Endodermal cell (in vitro differentiated cells): ENCODE data around the gene LRGUK. TPM values are rescaled to one million over a fixed set of nuclear protein-coding genes. Genes with fewer than 3 reads are reported as not detected.

Experiments used
- DNase-seq: peaks from one replicate; pipeline ENCODE4 v3.0.0-alpha.2; 2017
- H3K27ac ChIP-seq: 2 replicates; pipeline ENCODE4 v1.5.1; 2013; ENCODE audit warnings: mild to moderate bottlenecking, low read depth, low read length, moderate library complexity
- H3K27me3 ChIP-seq: 2 replicates; pipeline ENCODE4 v1.6.1; 2013; ENCODE audit warnings: mild to moderate bottlenecking, low read length, moderate library complexity; ENCODE audit not compliant: insufficient read depth, control insufficient read depth, poor library complexity, severe bottlenecking
- H3K36me3 ChIP-seq: 2 replicates; pipeline ENCODE4 v1.7.0; 2013; ENCODE audit warnings: mild to moderate bottlenecking, low read length, moderate library complexity; ENCODE audit not compliant: control insufficient read depth, insufficient read depth
- H3K4me1 ChIP-seq: one replicate; pipeline ENCODE4 v1.7.0; 2013; ENCODE audit warnings: low read length; ENCODE audit not compliant: control insufficient read depth, insufficient read depth
- H3K4me3 ChIP-seq: 2 replicates; pipeline ENCODE4 v1.5.1; 2013; ENCODE audit warnings: mild to moderate bottlenecking, low read length, moderate library complexity
- H3K9ac ChIP-seq: 2 replicates; pipeline ENCODE4 v1.6.1; 2013; ENCODE audit warnings: mild to moderate bottlenecking, low read length, moderate library complexity; ENCODE audit not compliant: poor library complexity, severe bottlenecking; ENCODE audit errors: extremely low read depth
- H3K9me3 ChIP-seq: 2 replicates; pipeline ENCODE4 v1.6.1; 2013; ENCODE audit warnings: mild to moderate bottlenecking, low read length, moderate library complexity; ENCODE audit not compliant: control insufficient read depth
- H3K27ac Mint-ChIP-seq: 2 replicates; pipeline ENCODE4 v1.8.0; 2020; ENCODE audit warnings: mixed read lengths
- H3K27me3 Mint-ChIP-seq: 2 replicates; pipeline ENCODE4 v1.8.0; 2021; ENCODE audit warnings: mild to moderate bottlenecking, mixed read lengths; ENCODE audit not compliant: insufficient read depth
- H3K36me3 Mint-ChIP-seq: 2 replicates; pipeline ENCODE4 v1.8.0; 2020; ENCODE audit warnings: low read depth, mixed read lengths
- H3K4me1 Mint-ChIP-seq: 2 replicates; pipeline ENCODE4 v1.8.0; 2020; ENCODE audit warnings: mixed read lengths
- H3K4me3 Mint-ChIP-seq: 2 replicates; pipeline ENCODE4 v1.8.0; 2020; ENCODE audit warnings: mild to moderate bottlenecking, moderate library complexity, mixed read lengths
- H3K9me3 Mint-ChIP-seq: 2 replicates; pipeline ENCODE4 v1.8.0; 2020; ENCODE audit warnings: mild to moderate bottlenecking, mixed read lengths
- CTCF ChIP-seq: fragments of 200-600 bp; sonication (generic); conservative IDR thresholded peaks from 2 replicates; pipeline ENCODE4 v1.5.0; 2021; ENCODE audit warnings: antibody characterized with exemption, mild to moderate bottlenecking
- whole genome bisulfite sequencing, 2 experiments: methylation state at CpG; one replicate each; pipeline versions ENCODE4 v1.1.5 to v1.1.7; 2013; ENCODE audit warnings: missing lambda C conversion rate in 2 of 2, mixed read lengths in 1 of 2; ENCODE audit not compliant: insufficient coverage in 1 of 2, insufficient read length in 1 of 2; 5-methylcytosine and 5-hydroxymethylcytosine counted together
- total RNA-seq, 2 donors: library from RNA; stranded (reverse); fragmentation: NEBNext Ultra II Directional in 1 of 2; extraction: Animal tissue kit (Norgen Biotek cat#: 25700) in 1 of 2; gene quantifications; 2 replicates in 1 of 2; 3 replicates in 1 of 2; pipeline ENCODE4 v1.2.1, GENCODE V29; 2021

The LRGUK gene
- total RNA-seq, 2 donors from 2014 or later: 0.89 to 1.3 TPM

GRCh38 chr7:134167841-134168240 is 40.7 kb downstream of the LRGUK start:
- no peak overlapping the region for H3K27ac Mint-ChIP-seq
- no peaks in the 10 kb centered on the region for H3K36me3 Mint-ChIP-seq
- H3K9me3 ChIP-seq: no peaks in the 10 kb centered on the region
- H3K27me3 ChIP-seq: no peaks in the 10 kb centered on the region
- H3K4me3 Mint-ChIP-seq: no peak overlapping the region
- 80 to 83% methylated on average over 1 of the region's 1 CpG for WGBS, 2 experiments
- no peaks in the 10 kb centered on the region for H3K4me1 Mint-ChIP-seq
- H3K27me3 Mint-ChIP-seq: no peaks in the 10 kb centered on the region
- no peak overlapping the region for H3K27ac ChIP-seq
- H3K4me1 ChIP-seq: no peaks in the 10 kb centered on the region
- no peaks in the 10 kb centered on the region for H3K9me3 Mint-ChIP-seq
- DNase-seq: no peak
- H3K9ac ChIP-seq: no peak overlapping the region
- no peak for TF ChIP-seq CTCF
- no peaks in the 10 kb centered on the region for H3K36me3 ChIP-seq
- H3K4me3 ChIP-seq: no peak overlapping the region

GRCh38 chr7:134174795-134175261 is 47.7 kb downstream of the LRGUK start:
- Histone ChIP-seq H3K4me3 (no peak overlapping the region), H3K27me3 (no peaks in the 10 kb centered on the region), H3K9ac (no peak overlapping the region), H3K27ac (no peak overlapping the region), H3K9me3 (no peaks in the 10 kb centered on the region), H3K4me1 (no peaks in the 10 kb centered on the region), H3K36me3 (no peaks in the 10 kb centered on the region)
- Mint-ChIP-seq H3K27me3 (no peaks in the 10 kb centered on the region), H3K4me3 (no peak overlapping the region), H3K36me3 (no peaks in the 10 kb centered on the region), H3K27ac (no peak overlapping the region), H3K9me3 (no peaks in the 10 kb centered on the region), H3K4me1 (peaks cover 2% of the 10 kb centered on the region)
- no peak for TF ChIP-seq CTCF
- DNase-seq: no peak
- 85 to 100% methylated on average over 1 to 2 of the region's 2 CpGs for WGBS, 2 experiments

GRCh38 chr7:134175334-134176036 is 48.3 kb downstream of the LRGUK start:
- Mint-ChIP-seq H3K4me1 (peaks cover 2% of the 10 kb centered on the region), H3K9me3 (no peaks in the 10 kb centered on the region), H3K4me3 (no peak overlapping the region), H3K27ac (no peak overlapping the region), H3K36me3 (no peaks in the 10 kb centered on the region), H3K27me3 (no peaks in the 10 kb centered on the region)
- no peak for DNase-seq
- H3K9ac ChIP-seq: no peak overlapping the region
- H3K4me1 ChIP-seq: no peaks in the 10 kb centered on the region
- H3K4me3 ChIP-seq: no peak overlapping the region
- H3K27ac ChIP-seq: no peak overlapping the region
- WGBS, 2 experiments: 93% methylated on average over 4 to 5 of the region's 6 CpGs
- no peaks in the 10 kb centered on the region for H3K27me3 ChIP-seq
- no peaks in the 10 kb centered on the region for H3K9me3 ChIP-seq
- no peaks in the 10 kb centered on the region for H3K36me3 ChIP-seq
- no peak for TF ChIP-seq CTCF
